HCT116 (cell line): ENCODE results near the gene CNDP2. TPM values are rescaled to one million over a fixed set of nuclear protein-coding genes. Genes with fewer than 3 reads are reported as not detected.

Experiments
- ATAC-seq: fragments of 200-7000 bp; cut with Tn5 transposase; 2 replicates; pipeline ENCODE4 v1.9.1; 2020; ENCODE audit warnings: mild to moderate bottlenecking, moderate library complexity
- BruUV-seq: library from RNA; stranded (reverse); fragments of 400-500 nt; replicated peaks from 2 replicates; lab custom pipeline; 2021; lab: Mats Ljungman, UMichigan
- CTCF ChIA-PET: fragments of 300-600 bp; sonication (Branson Sonifier 250); formaldehyde crosslinking; loops from one replicate; lab custom pipeline; 2021; ENCODE audit warnings: antibody characterized with exemption; lab: Charles Lee
- POLR2A ChIA-PET: fragments of 300-600, 350-600 bp; sonication (Branson Sonifier 250); formaldehyde crosslinking; loops from one replicate; lab custom pipeline; 2021; ENCODE audit warnings: antibody characterized with exemption; lab: Charles Lee
- RAD21 ChIA-PET, 2 experiments: fragments of 300-600 bp; sonication (Branson Sonifier 250); formaldehyde crosslinking; loops; one replicate each; lab custom pipeline; 2023; ENCODE audit warnings: low total read pairs in 2 of 2; ENCODE audit not compliant: uncharacterized antibody in 2 of 2, unreplicated experiment in 2 of 2, low non-redundant PET in 1 of 2; lab: Charles Lee
- DNase-seq: peaks from one replicate; pipeline ENCODE4 v3.0.0-alpha.2; 2010; ENCODE audit warnings: low read depth, low spot score
- H2AFZ ChIP-seq: fragments of 200-600 bp; shearing (Covaris generic), sonication (generic); 2 replicates; pipeline ENCODE4 v1.6.1; 2017; ENCODE audit warnings: low read depth, mixed run types, mixed read lengths, antibody characterized with exemption, low read length; ENCODE audit not compliant: poor library complexity, severe bottlenecking
- H3K27ac ChIP-seq: 2 replicates; pipeline ENCODE4 v1.5.1; 2012; ENCODE audit warnings: low read depth, low read length
- H3K27me3 ChIP-seq: fragments of 200-600 bp; sonication (generic); 2 replicates; pipeline ENCODE4 v1.6.1; 2016; ENCODE audit warnings: mixed run types, low read length, mixed read lengths; ENCODE audit not compliant: insufficient read depth
- H3K36me3 ChIP-seq, 2 experiments: fragments of 200-500 bp in 1 of 2; fragments of 200-600 bp in 1 of 2; sonication (Bioruptor generic) in 1 of 2; sonication (generic) in 1 of 2; 2 replicates each; pipeline versions ENCODE4 v1.5.1 to v1.6.1; 2014 to 2016; ENCODE audit warnings: low read length in 2 of 2, inconsistent platforms in 1 of 2, mixed read lengths in 1 of 2, mixed run types in 1 of 2; ENCODE audit not compliant: insufficient read depth in 2 of 2, control insufficient read depth in 1 of 2
- H3K4me1 ChIP-seq, 2 experiments: fragments of 200-600 bp in 1 of 2; sonication (generic) in 1 of 2; 2 replicates each; pipeline versions ENCODE4 v1.5.1 to v1.6.1; 2012 to 2017; ENCODE audit warnings: low read length in 2 of 2, inconsistent platforms in 1 of 2, mild to moderate bottlenecking in 1 of 2, mixed read lengths in 1 of 2, mixed run types in 1 of 2, moderate library complexity in 1 of 2; ENCODE audit not compliant: insufficient read depth in 2 of 2, control insufficient read depth in 1 of 2
- H3K4me2 ChIP-seq: fragments of 200-600 bp; sonication (generic); 2 replicates; pipeline ENCODE4 v1.6.1; 2017; ENCODE audit warnings: mixed run types, low read length, mixed read lengths
- H3K4me3 ChIP-seq, 2 experiments: fragments of 200-600 bp in 1 of 2; sonication (generic) in 1 of 2; replicated peaks in 1 of 2; 2 replicates each; pipeline ENCODE4 v1.5.1; 2011 to 2016; ENCODE audit warnings: low read length in 2 of 2, control low read depth in 1 of 2, low read depth in 1 of 2, mild to moderate bottlenecking in 1 of 2, mixed read lengths in 1 of 2, mixed run types in 1 of 2
- H3K79me2 ChIP-seq: fragments of 200-600 bp; sonication (generic); 2 replicates; pipeline ENCODE4 v1.6.1; 2017; ENCODE audit warnings: mild to moderate bottlenecking, mixed run types, low read length, moderate library complexity, mixed read lengths; ENCODE audit not compliant: insufficient read depth
- H3K9ac ChIP-seq: fragments of 200-600 bp; sonication (generic); 2 replicates; pipeline ENCODE4 v1.6.1; 2016; ENCODE audit warnings: low read length, mixed read lengths
- H3K9me2 ChIP-seq: fragments of 200-600 bp; sonication (generic), shearing (Covaris generic); 2 replicates; pipeline ENCODE4 v1.6.1; 2017; ENCODE audit warnings: mixed run types, mild to moderate bottlenecking, moderate library complexity; ENCODE audit not compliant: insufficient read depth
- H3K9me3 ChIP-seq, 2 experiments: fragments of 200-500 bp in 1 of 2; fragments of 200-600 bp in 1 of 2; sonication (Bioruptor generic) in 1 of 2; sonication (generic) in 1 of 2; 2 replicates each; pipeline ENCODE4 v1.6.1; 2014 to 2017; ENCODE audit warnings: low read length in 2 of 2, mixed read lengths in 2 of 2, inconsistent platforms in 1 of 2, low read depth in 1 of 2, mild to moderate bottlenecking in 1 of 2, mixed run types in 1 of 2, moderate library complexity in 1 of 2; ENCODE audit not compliant: control insufficient read depth in 1 of 2, insufficient read depth in 1 of 2
- H4K20me1 ChIP-seq: fragments of 200-600 bp; sonication (generic), shearing (Covaris generic); 2 replicates; pipeline ENCODE4 v1.6.1; 2017; ENCODE audit warnings: mixed run types, mild to moderate bottlenecking, moderate library complexity; ENCODE audit not compliant: insufficient read depth
- EGR1 ChIP-seq: IDR thresholded peaks from 2 replicates; pipeline ENCODE4 v1.6.1; 2012; ENCODE audit warnings: low read depth
- ELF1 ChIP-seq: IDR thresholded peaks from 2 replicates; pipeline ENCODE4 v1.6.1; 2012; ENCODE audit warnings: low read depth, borderline replicate concordance
- FOSL1 ChIP-seq: IDR thresholded peaks from 2 replicates; pipeline ENCODE4 v1.6.1; 2012; ENCODE audit warnings: low read depth
- POLR2A ChIP-seq: IDR thresholded peaks from 2 replicates; pipeline ENCODE4 v1.7.0; 2011; ENCODE audit warnings: borderline replicate concordance; ENCODE audit not compliant: insufficient read depth, insufficient read length; ENCODE audit errors: extremely low read depth
- SIN3A ChIP-seq: IDR thresholded peaks from 2 replicates; pipeline ENCODE4 v1.6.1; 2012; ENCODE audit warnings: low read depth
- SP1 ChIP-seq: IDR thresholded peaks from 2 replicates; pipeline ENCODE4 v1.6.1; 2012; ENCODE audit warnings: low read depth
- TCF7L2 ChIP-seq: IDR thresholded peaks from 2 replicates; pipeline ENCODE4 v1.7.0; 2011; ENCODE audit warnings: borderline replicate concordance, inconsistent platforms; ENCODE audit not compliant: insufficient read depth, insufficient read length; ENCODE audit errors: extremely low read depth
- YY1 ChIP-seq: IDR thresholded peaks from 2 replicates; pipeline ENCODE4 v1.6.1; 2011; ENCODE audit warnings: low read length, low read depth, moderate library complexity, mild to moderate bottlenecking; ENCODE audit not compliant: insufficient replicate concordance; ENCODE audit errors: extremely low read depth
- ZFX ChIP-seq: fragments of 450-650 bp; IDR thresholded peaks from 2 replicates; pipeline ENCODE4 v1.6.1; 2017
- ZNF274 ChIP-seq: fragments of 200-500 bp; sonication (Bioruptor generic); IDR thresholded peaks from 2 replicates; pipeline ENCODE4 v1.6.1; 2014; ENCODE audit warnings: mild to moderate bottlenecking, low read depth, low read length, inconsistent platforms
- intact Hi-C: fragments of 100-400 bp; cut with micrococcal nuclease; formaldehyde crosslinking; loops from 2 replicates; pipeline ENCODE4 v1.10.0; 2022
- total RNA-seq: library from RNA; stranded (reverse); gene quantifications from one replicate; pipeline ENCODE4 v1.2.1, GENCODE V29; 2021; ENCODE audit not compliant: unreplicated experiment
- TF ChIP-seq, protein P1 (sequence below): IDR thresholded peaks from 2 replicates; pipeline ENCODE4 v1.6.1; 2012
- TF ChIP-seq, protein P2 (sequence below): IDR thresholded peaks from 2 replicates; pipeline ENCODE4 v1.6.1; 2012; ENCODE audit warnings: low read depth
- TF ChIP-seq, protein P3 (sequence below): IDR thresholded peaks from 2 replicates; pipeline ENCODE4 v1.6.1; 2012
- TF ChIP-seq, protein P4 (sequence below): IDR thresholded peaks from 2 replicates; pipeline ENCODE4 v1.6.1; 2011; ENCODE audit warnings: mild to moderate bottlenecking, low read length, moderate library complexity; ENCODE audit not compliant: insufficient replicate concordance; ENCODE audit errors: extremely low read depth

CNDP2 gene
- total RNA-seq, 1 experiment from 2014 or later: 112 TPM

DNA sequence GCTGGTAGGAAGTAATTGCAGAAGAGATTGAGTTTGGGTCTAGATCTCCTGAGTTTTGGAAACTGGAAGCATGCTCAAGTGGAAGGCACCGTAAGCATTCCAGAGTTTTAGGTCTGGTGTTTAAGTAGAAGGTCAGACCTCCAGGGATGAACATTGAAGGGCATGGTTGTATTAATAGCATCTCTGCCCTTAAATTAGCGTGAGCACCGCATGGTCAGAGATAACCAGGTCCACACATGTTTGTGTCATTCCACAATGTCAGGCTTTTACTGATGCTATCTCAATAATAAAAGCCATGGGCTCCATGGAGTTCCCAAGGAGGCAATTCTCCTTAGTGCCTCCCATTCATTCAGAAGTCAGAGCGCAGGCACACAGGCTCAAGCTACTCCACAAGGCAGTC is 73.2 kb downstream of the CNDP2 start (continued):
- TF ChIP-seq EGR1 (no peak), FOSL1 (no peak), ELF1 (no peak), POLR2A (no peak), YY1 (no peak), SIN3A (no peak), SP1 (no peak)
- TF ChIP-seq, protein P1, sequence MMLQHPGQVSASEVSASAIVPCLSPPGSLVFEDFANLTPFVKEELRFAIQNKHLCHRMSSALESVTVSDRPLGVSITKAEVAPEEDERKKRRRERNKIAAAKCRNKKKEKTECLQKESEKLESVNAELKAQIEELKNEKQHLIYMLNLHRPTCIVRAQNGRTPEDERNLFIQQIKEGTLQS: no peak
- TF ChIP-seq, protein P2, sequence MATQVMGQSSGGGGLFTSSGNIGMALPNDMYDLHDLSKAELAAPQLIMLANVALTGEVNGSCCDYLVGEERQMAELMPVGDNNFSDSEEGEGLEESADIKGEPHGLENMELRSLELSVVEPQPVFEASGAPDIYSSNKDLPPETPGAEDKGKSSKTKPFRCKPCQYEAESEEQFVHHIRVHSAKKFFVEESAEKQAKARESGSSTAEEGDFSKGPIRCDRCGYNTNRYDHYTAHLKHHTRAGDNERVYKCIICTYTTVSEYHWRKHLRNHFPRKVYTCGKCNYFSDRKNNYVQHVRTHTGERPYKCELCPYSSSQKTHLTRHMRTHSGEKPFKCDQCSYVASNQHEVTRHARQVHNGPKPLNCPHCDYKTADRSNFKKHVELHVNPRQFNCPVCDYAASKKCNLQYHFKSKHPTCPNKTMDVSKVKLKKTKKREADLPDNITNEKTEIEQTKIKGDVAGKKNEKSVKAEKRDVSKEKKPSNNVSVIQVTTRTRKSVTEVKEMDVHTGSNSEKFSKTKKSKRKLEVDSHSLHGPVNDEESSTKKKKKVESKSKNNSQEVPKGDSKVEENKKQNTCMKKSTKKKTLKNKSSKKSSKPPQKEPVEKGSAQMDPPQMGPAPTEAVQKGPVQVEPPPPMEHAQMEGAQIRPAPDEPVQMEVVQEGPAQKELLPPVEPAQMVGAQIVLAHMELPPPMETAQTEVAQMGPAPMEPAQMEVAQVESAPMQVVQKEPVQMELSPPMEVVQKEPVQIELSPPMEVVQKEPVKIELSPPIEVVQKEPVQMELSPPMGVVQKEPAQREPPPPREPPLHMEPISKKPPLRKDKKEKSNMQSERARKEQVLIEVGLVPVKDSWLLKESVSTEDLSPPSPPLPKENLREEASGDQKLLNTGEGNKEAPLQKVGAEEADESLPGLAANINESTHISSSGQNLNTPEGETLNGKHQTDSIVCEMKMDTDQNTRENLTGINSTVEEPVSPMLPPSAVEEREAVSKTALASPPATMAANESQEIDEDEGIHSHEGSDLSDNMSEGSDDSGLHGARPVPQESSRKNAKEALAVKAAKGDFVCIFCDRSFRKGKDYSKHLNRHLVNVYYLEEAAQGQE: no peak

DNA sequence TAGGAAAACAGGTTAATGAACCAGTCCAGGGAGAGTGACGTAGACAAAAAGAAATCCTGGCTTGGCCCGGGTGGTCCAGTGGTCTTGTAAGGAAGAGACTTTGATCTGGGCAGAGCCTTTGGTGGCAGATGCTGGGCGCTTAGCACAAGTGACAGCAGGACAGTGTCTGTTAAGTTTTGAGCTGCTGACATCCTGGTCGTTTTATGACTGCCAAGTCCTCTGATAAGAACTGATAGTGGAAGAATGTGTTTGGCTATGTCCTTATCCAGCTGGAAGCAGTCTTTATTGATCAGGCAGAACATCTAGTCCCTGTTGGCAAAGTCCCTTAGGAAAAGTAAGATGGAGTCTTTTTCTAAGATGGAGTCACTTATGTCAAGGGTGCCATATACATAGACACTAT is 74.1 kb downstream of the CNDP2 start:
- H3K79me2 ChIP-seq: no peaks in the 10 kb centered on the region
- BruUV-seq: no TSS peak
- no peak overlapping the region for H3K4me3 ChIP-seq
- ChIA-PET POLR2A (no interaction called here), RAD21 (no interaction called here), CTCF (interaction anchor here (0.7 kb wide), 1 partner anchor 19 kb away, joined by 4 read pairs; no protein-coding TSS in a partner anchor)
- DNase-seq (no peak), ATAC-seq (no peak)
- peaks cover 16% of the 10 kb centered on the region for H3K27me3 ChIP-seq
- H3K36me3 ChIP-seq: no peaks in the 10 kb centered on the region
- no peak overlapping the region for H2AFZ ChIP-seq
- intact Hi-C loops: no loop called here
- no peaks in the 10 kb centered on the region for H3K4me1 ChIP-seq
- no peaks in the 10 kb centered on the region for H4K20me1 ChIP-seq
- no peak overlapping the region for H3K4me2 ChIP-seq
- H3K27ac ChIP-seq: no peak overlapping the region
- H3K9me2 ChIP-seq: no peaks in the 10 kb centered on the region
- H3K9ac ChIP-seq: no peak overlapping the region
- H3K9me3 ChIP-seq: no peaks in the 10 kb centered on the region
- TF ChIP-seq, protein P1: no peak
- TF ChIP-seq, protein P3, sequence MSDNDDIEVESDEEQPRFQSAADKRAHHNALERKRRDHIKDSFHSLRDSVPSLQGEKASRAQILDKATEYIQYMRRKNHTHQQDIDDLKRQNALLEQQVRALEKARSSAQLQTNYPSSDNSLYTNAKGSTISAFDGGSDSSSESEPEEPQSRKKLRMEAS: no peak
- TF ChIP-seq, protein P2: no peak
- no peak for TF ChIP-seq ZNF274
- no peak for TF ChIP-seq TCF7L2
- TF ChIP-seq, protein P4, sequence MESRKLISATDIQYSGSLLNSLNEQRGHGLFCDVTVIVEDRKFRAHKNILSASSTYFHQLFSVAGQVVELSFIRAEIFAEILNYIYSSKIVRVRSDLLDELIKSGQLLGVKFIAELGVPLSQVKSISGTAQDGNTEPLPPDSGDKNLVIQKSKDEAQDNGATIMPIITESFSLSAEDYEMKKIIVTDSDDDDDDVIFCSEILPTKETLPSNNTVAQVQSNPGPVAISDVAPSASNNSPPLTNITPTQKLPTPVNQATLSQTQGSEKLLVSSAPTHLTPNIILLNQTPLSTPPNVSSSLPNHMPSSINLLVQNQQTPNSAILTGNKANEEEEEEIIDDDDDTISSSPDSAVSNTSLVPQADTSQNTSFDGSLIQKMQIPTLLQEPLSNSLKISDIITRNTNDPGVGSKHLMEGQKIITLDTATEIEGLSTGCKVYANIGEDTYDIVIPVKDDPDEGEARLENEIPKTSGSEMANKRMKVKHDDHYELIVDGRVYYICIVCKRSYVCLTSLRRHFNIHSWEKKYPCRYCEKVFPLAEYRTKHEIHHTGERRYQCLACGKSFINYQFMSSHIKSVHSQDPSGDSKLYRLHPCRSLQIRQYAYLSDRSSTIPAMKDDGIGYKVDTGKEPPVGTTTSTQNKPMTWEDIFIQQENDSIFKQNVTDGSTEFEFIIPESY: no peak
- TF ChIP-seq ZFX: no peak
- TF ChIP-seq SP1: no peak
- no peak for TF ChIP-seq YY1
